ENCODE data around the gene POU2AF2.
"Not testable (repeated sequence)": the region's sequence is repeated elsewhere in the genome, so short reads cannot be mapped to it uniquely, and the experiment has no call there.

The POU2AF2 gene

GRCh38 chr11:111245425-111245824 is at the start of gene POU2AF2:
TSS of gene POU2AF2 (plus strand) at chr11:111245725. CDS start at chr11:111245854, 129 bp downstream.
- no peak for FAIRE-seq

- FAIRE-seq, result no peak
Measured at GRCh38 chr11:111200010-111200534, 45.5 kb upstream of the POU2AF2 start.

GRCh38 chr11:111204211-111204610 is 41.3 kb upstream of the POU2AF2 start:
- FAIRE-seq, result no peak

- no peak for FAIRE-seq
Measured at GRCh38 chr11:111205632-111206385, 39.7 kb upstream of the POU2AF2 start.

- no peak for FAIRE-seq
Measured at GRCh38 chr11:111206472-111206871, 39.1 kb upstream of the POU2AF2 start.

GRCh38 chr11:111207213-111207612 is 38.3 kb upstream of the POU2AF2 start:
- FAIRE-seq, result no peak

- FAIRE-seq, result no peak
Measured at GRCh38 chr11:111209543-111210355, 35.8 kb upstream of the POU2AF2 start.

- no peak for FAIRE-seq
Measured at GRCh38 chr11:111213256-111213655, 32.3 kb upstream of the POU2AF2 start.

GRCh38 chr11:111220721-111221120 is 24.8 kb upstream of the POU2AF2 start:
- no peak for FAIRE-seq

- FAIRE-seq, result no peak
Measured at GRCh38 chr11:111221208-111221607, 24.3 kb upstream of the POU2AF2 start.

GRCh38 chr11:111221936-111222335 is 23.6 kb upstream of the POU2AF2 start:
- FAIRE-seq, result not testable (repeated sequence)

GRCh38 chr11:111222821-111223455 is 22.6 kb upstream of the POU2AF2 start:
- not testable (repeated sequence) for FAIRE-seq

GRCh38 chr11:111225881-111226280 is 19.6 kb upstream of the POU2AF2 start:
- no peak for FAIRE-seq

- FAIRE-seq, result no peak
Measured at GRCh38 chr11:111229604-111230003, 15.9 kb upstream of the POU2AF2 start.

- FAIRE-seq, result no peak
Measured at GRCh38 chr11:111230122-111230465, 15.4 kb upstream of the POU2AF2 start.

- no peak for FAIRE-seq
Measured at GRCh38 chr11:111231836-111232235, 13.7 kb upstream of the POU2AF2 start.

GRCh38 chr11:111236383-111236782 is 9.1 kb upstream of the POU2AF2 start:
- FAIRE-seq, result no peak

GRCh38 chr11:111237926-111238325 is 7.6 kb upstream of the POU2AF2 start:
- FAIRE-seq, result no peak

GRCh38 chr11:111246956-111247355 is 1.4 kb downstream of the POU2AF2 start:
- no peak for FAIRE-seq

- no peak for FAIRE-seq
Measured at GRCh38 chr11:111250936-111251335, 5.4 kb downstream of the POU2AF2 start.

GRCh38 chr11:111253131-111253530 is 7.6 kb downstream of the POU2AF2 start:
- FAIRE-seq, result no peak

GRCh38 chr11:111253630-111254029 is 8.1 kb downstream of the POU2AF2 start:
- no peak for FAIRE-seq

GRCh38 chr11:111258046-111258445 is 12.5 kb downstream of the POU2AF2 start:
- no peak for FAIRE-seq
